ENCODE data around the gene GRM5. TPM values are rescaled to one million over a fixed set of nuclear protein-coding genes. Genes with fewer than 3 reads are reported as not detected.
"Not testable (repeated sequence)": the region's sequence is repeated elsewhere in the genome, so short reads cannot be mapped to it uniquely, and the experiment has no call there.

GRM5 gene
- total RNA-seq, 1 experiment from 2014 or later, result not detected

- intact Hi-C loops (cut with micrococcal nuclease), result no loop called here
- Histone ChIP-seq H3K27me3 (ENCODE audit: low read length) (no peaks in the 10 kb centered on the region), H3F3A (ENCODE audit: low read length, unreplicated experiment) (peaks cover 9% of the 10 kb centered on the region), H3K9me3 (ENCODE audit: low read length) (no peaks in the 10 kb centered on the region), H3K4me3 (ENCODE audit: low read length) (no peak overlapping the region), H3K79me2 (ENCODE audit: low read length) (no peaks in the 10 kb centered on the region), H2AFZ (ENCODE audit: low read length) (0 out of 2 replicates have a peak overlapping the region, but pooled peaks have one; percentile 5), H3K27ac (ENCODE audit: low read length) (peak overlapping the region; percentile 87), H3K36me3 (ENCODE audit: low read depth, low read length) (no peaks in the 10 kb centered on the region), H3K9me2 (replicated peaks; ENCODE audit: low read length) (no peaks in the 10 kb centered on the region; the same call in 1 of the 2 replicates), H4K20me1 (ENCODE audit: low read length) (no peaks in the 10 kb centered on the region), H3K4me2 (ENCODE audit: low read length) (peak overlapping the region; percentile 38), H3K4me1 (ENCODE audit: insufficient read depth, low read length) (peaks cover 48% of the 10 kb centered on the region), H3K9ac (ENCODE audit: low read length) (peak overlapping the region; percentile 61)
- ChIA-PET POLR2A (ENCODE audit: unreplicated experiment) (no interaction called here), CTCF (interaction anchor here (1.0 kb wide), 1 partner anchor 53 kb away, joined by 3 read pairs; no protein-coding TSS in a partner anchor)
- ATAC-seq, result no peak
- TSS peak; percentile 89 for BruUV-seq (replicated peaks)
- DNase-seq, result no peak
- TF ChIP-seq EZH2phosphoT487 (IDR thresholded peaks at IDR 0.05; ENCODE audit: borderline replicate concordance, low read length) (no peak), CTCF (conservative IDR thresholded peaks at IDR 0.05; ENCODE audit: low read depth, low read length) (no peak), EZH2 (IDR thresholded peaks at IDR 0.05; ENCODE audit: low read length, unreplicated experiment) (no peak)
These were observed 530.5 kb downstream of the GRM5 start for GRCh38 chr11:88535266-88535665.

- H2AFZ ChIP-seq (ENCODE audit: low read length); H3K27ac ChIP-seq (ENCODE audit: low read length); BruUV-seq (replicated peaks); H3K9ac ChIP-seq (ENCODE audit: low read length); H3K9me2 ChIP-seq (replicated peaks; ENCODE audit: low read length); H3K79me2 ChIP-seq (ENCODE audit: low read length); H3K36me3 ChIP-seq (ENCODE audit: low read depth, low read length); CTCF ChIA-PET; ATAC-seq; DNase-seq; H3K27me3 ChIP-seq (ENCODE audit: low read length); H3K4me2 ChIP-seq (ENCODE audit: low read length); H3K4me3 ChIP-seq (ENCODE audit: low read length); H3F3A ChIP-seq (ENCODE audit: low read length, unreplicated experiment); H4K20me1 ChIP-seq (ENCODE audit: low read length); POLR2A ChIA-PET (ENCODE audit: unreplicated experiment); H3K9me3 ChIP-seq (ENCODE audit: low read length); intact Hi-C loops (cut with micrococcal nuclease): not testable (repeated sequence)
- H3K4me1 ChIP-seq (ENCODE audit: insufficient read depth, low read length), result peaks cover 46% of the 10 kb centered on the region
These were observed 531.1 kb downstream of the GRM5 start for GRCh38 chr11:88534706-88535105.

GRCh38 chr11:88534185-88534584 lies 531.6 kb downstream of the GRM5 start:
- Histone ChIP-seq H3K27ac (ENCODE audit: low read length) (no peak overlapping the region), H3K9me3 (ENCODE audit: low read length) (no peaks in the 10 kb centered on the region), H3K4me2 (ENCODE audit: low read length) (no peak overlapping the region), H3K4me1 (ENCODE audit: insufficient read depth, low read length) (peaks cover 41% of the 10 kb centered on the region), H3K79me2 (ENCODE audit: low read length) (no peaks in the 10 kb centered on the region), H3K27me3 (ENCODE audit: low read length) (no peaks in the 10 kb centered on the region), H3K36me3 (ENCODE audit: low read depth, low read length) (no peaks in the 10 kb centered on the region), H2AFZ (ENCODE audit: low read length) (no peak overlapping the region), H3F3A (ENCODE audit: low read length, unreplicated experiment) (peaks cover 9% of the 10 kb centered on the region), H3K9ac (ENCODE audit: low read length) (no peak overlapping the region), H3K9me2 (replicated peaks; ENCODE audit: low read length) (no peaks in the 10 kb centered on the region; the same call in 1 of the 2 replicates), H4K20me1 (ENCODE audit: low read length) (no peaks in the 10 kb centered on the region), H3K4me3 (ENCODE audit: low read length) (no peak overlapping the region)
- ChIA-PET POLR2A (ENCODE audit: unreplicated experiment) (no interaction called here), CTCF (no interaction called here)
- ATAC-seq (no peak), DNase-seq (no peak)
- intact Hi-C loops (cut with micrococcal nuclease), result no loop called here
- no TSS peak for BruUV-seq (replicated peaks)
- TF ChIP-seq EZH2 (IDR thresholded peaks at IDR 0.05; ENCODE audit: low read length, unreplicated experiment) (no peak), CTCF (conservative IDR thresholded peaks at IDR 0.05; ENCODE audit: low read depth, low read length) (no peak), EZH2phosphoT487 (IDR thresholded peaks at IDR 0.05; ENCODE audit: borderline replicate concordance, low read length) (no peak)

All from PC-3 (cell line).